Cardiac fibroblast (primary cell): ENCODE data around the gene IRF4.
A peak's percentile ranks its signal among the peaks of the same experiment; 100 is the strongest.

ENCODE experiments used
- DNase-seq, 2 donors: peaks; one replicate each; pipeline versions ENCODE4 v3.0.0 to v3.0.0-alpha.2; 2010; ENCODE audit warnings: low read depth in 2 of 2
- H3K4me3 ChIP-seq, 2 donors: replicated peaks in 1 of 2; 1 replicate in 1 of 2; 2 replicates in 1 of 2; pipeline ENCODE4 v1.5.1; 2011; ENCODE audit warnings: low read depth in 2 of 2, low read length in 2 of 2, mild to moderate bottlenecking in 2 of 2, moderate library complexity in 1 of 2
- TF ChIP-seq, protein P1 (sequence below): IDR thresholded peaks from one replicate; pipeline ENCODE4 v1.5.1; 2011; ENCODE audit warnings: low read depth, mild to moderate bottlenecking, low read length, inconsistent platforms

IRF4 gene

DNA sequence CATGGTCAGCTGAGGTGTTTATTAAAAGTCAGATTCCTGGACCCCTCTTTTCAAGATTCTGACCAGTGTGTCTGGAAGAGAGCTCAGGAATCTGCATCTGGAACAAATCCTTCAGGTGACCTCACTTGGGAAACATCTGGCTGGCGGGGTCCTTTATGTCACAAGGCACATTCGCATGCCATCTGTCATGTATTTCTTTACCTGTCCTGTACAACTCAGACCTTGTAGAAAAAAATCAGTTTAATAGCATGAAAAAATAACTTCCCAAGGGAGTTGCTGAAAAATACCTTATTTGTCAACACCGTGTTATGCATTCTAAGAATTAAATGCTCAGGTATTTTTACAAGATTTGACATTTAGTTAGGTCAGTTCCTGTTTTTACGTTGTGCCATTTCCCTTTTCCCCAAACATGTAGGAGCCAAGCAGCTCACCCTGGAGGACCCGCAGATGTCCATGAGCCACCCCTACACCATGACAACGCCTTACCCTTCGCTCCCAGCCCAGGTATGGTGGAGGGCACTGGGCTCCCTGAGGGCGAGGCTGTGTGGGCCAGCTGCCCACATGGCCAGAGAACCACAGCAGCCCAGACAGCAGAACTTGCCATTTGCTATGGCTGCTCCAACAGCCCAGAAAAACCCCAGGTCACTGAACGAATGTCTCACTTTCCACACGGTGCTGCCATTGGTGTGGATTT lies 4.0 kb downstream of the IRF4 start:
- no peak overlapping the region for H3K4me3 ChIP-seq
- DNase-seq, result peak in 1 of 2 donors; percentile 3
- TF ChIP-seq, protein P1, sequence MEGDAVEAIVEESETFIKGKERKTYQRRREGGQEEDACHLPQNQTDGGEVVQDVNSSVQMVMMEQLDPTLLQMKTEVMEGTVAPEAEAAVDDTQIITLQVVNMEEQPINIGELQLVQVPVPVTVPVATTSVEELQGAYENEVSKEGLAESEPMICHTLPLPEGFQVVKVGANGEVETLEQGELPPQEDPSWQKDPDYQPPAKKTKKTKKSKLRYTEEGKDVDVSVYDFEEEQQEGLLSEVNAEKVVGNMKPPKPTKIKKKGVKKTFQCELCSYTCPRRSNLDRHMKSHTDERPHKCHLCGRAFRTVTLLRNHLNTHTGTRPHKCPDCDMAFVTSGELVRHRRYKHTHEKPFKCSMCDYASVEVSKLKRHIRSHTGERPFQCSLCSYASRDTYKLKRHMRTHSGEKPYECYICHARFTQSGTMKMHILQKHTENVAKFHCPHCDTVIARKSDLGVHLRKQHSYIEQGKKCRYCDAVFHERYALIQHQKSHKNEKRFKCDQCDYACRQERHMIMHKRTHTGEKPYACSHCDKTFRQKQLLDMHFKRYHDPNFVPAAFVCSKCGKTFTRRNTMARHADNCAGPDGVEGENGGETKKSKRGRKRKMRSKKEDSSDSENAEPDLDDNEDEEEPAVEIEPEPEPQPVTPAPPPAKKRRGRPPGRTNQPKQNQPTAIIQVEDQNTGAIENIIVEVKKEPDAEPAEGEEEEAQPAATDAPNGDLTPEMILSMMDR, result no peak

DNA sequence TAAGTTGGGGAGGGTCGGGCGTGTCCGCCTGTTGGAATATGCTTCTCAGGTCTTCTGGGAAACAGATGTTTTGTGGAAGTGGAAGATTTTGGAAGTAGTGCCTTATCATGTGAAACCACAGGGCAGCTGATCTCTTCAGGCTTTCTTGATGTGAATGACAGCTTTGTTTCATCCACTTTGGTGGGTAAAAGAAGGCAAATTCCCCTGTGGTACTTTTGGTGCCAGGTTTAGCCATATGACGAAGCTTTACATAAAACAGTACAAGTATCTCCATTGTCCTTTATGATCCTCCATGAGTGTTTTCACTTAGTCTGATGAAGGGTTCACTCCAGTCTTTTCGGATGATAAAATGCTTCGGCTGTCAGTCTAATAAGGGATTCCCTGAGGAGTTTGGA lies 4.6 kb downstream of the IRF4 start:
- TF ChIP-seq, protein P1, result no peak
- DNase-seq, result no peak
- H3K4me3 ChIP-seq, result no peak overlapping the region

DNA sequence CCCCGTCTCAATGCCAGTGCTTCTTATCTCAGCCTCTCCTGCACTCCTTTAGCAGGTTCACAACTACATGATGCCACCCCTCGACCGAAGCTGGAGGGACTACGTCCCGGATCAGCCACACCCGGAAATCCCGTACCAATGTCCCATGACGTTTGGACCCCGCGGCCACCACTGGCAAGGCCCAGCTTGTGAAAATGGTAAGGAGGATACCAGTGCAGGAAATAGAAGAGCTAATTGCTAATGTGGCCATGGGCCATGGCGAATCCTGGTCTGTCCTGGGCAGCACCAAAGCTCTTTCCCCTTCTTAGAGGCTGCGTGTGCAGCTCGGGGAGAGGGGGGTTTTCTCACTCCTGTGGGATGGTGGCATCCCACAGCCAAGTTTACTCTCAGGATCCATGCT lies 5.5 kb downstream of the IRF4 start:
- no peak overlapping the region for H3K4me3 ChIP-seq
- TF ChIP-seq, protein P1, result no peak

DNA sequence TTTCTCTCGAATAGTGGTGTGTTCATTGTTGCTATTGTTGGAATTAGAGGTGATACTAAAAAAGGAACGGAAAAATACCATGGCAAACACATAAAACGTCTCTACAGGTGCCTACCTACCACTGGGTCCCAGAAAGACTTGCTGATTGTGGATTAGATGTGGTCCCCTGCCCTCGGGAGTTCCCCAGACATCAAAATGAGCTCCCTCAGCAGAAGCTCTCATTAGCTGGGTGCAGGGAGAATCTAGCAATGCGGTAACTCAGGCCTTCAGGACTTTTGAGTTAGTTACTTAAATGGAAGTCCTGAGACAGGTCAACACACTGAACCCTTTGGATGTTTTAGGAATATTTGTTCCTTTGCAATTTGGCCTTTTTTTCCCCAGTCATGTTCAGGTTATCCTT lies 6.1 kb downstream of the IRF4 start:
- TF ChIP-seq, protein P1, result no peak
- DNase-seq, result no peak
- H3K4me3 ChIP-seq, result no peak overlapping the region

More for the DNA sequence above, 5.5 kb downstream of the IRF4 start:
- DNase-seq, result no peak

DNA sequence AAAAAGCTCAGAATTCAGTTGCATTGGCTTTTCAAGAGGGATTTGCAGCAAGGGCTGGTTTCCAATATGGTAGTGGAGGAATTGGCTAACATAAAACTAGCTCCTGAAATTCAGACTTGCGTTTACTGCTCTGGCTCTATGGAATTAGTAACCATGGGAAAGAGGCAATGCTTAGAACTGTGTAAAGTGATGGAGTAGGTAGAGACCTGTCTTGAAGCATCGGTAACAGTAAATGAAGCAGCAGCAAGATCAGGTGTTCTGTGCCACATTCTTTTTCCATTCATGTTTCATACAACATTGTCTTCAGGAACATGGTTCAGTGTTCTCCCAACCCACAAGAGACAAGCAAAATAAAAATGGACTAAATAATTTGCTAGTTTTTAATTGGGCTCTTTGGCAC lies 6.5 kb downstream of the IRF4 start:
- TF ChIP-seq, protein P1, result no peak
- no peak for DNase-seq
- H3K4me3 ChIP-seq, result no peak overlapping the region

DNA sequence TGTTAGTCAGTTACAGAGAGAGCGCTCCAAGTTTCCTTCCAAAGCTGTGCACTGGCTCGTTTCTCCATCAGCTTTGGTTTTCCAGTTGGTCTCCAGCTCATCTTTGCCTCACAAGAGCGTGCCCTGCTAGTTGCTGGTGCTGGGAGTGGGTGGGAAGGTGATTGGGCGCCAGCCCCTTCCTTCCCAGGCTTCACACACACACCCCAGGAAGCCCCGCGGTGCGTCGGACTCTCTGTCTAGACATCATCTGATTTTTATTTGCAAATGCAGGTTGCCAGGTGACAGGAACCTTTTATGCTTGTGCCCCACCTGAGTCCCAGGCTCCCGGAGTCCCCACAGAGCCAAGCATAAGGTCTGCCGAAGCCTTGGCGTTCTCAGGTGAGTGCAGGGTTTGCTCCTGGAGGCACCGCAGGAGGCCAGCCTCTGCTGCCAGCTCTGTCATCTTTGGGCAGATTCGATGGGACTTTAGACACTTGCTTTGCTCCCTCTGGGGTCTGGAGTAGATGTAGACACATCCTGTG lies 7.1 kb downstream of the IRF4 start:
- DNase-seq, result no peak
- TF ChIP-seq, protein P1, result no peak
- no peak overlapping the region for H3K4me3 ChIP-seq
